ENCODE measurements around the gene DIAPH3.

GRCh38 chr13:59680429-59681024 lies 483.2 kb downstream of the DIAPH3 start:
- TF ChIP-seq CTCF (conservative IDR thresholded peaks at IDR 0.05), result peak; percentile 83
- TF ChIP-seq ZFX (IDR thresholded peaks at IDR 0.05), result no peak

Data from C4-2B (cell line).